Liver (tissue), 9 donors: ENCODE data around the gene ST3GAL2. TPM values are rescaled to one million over a fixed set of nuclear protein-coding genes. Genes with fewer than 3 reads are reported as not detected.
A peak's percentile ranks its signal among the peaks of the same experiment; 100 is the strongest.

Experiments
- DNase-seq: peaks from one replicate; pipeline ENCODE4 v3.0.0-alpha.2; 2017; ENCODE audit warnings: low spot score
- H3K27ac ChIP-seq, 2 donors: one replicate each; pipeline ENCODE4 v1.7.0; 2013; ENCODE audit warnings: inconsistent platforms in 2 of 2, low read length in 2 of 2, control low read depth in 1 of 2, low read depth in 1 of 2, mild to moderate bottlenecking in 1 of 2
- H3K27me3 ChIP-seq, 4 donors: one replicate each; pipeline versions ENCODE4 v1.6.1 to v1.7.0; 2013; ENCODE audit warnings: low read length in 3 of 4, inconsistent platforms in 1 of 4, mild to moderate bottlenecking in 1 of 4, moderate library complexity in 1 of 4; ENCODE audit not compliant: control insufficient read depth in 4 of 4, insufficient read depth in 4 of 4
- H3K36me3 ChIP-seq, 4 donors: one replicate each; pipeline versions ENCODE4 v1.6.1 to v1.7.0; 2013; ENCODE audit warnings: low read length in 3 of 4, mild to moderate bottlenecking in 3 of 4, low read depth in 1 of 4, moderate library complexity in 1 of 4; ENCODE audit not compliant: control insufficient read depth in 4 of 4, insufficient read depth in 3 of 4
- H3K4me1 ChIP-seq, 4 donors: one replicate each; pipeline versions ENCODE4 v1.6.1 to v1.7.0; 2013; ENCODE audit warnings: low read length in 3 of 4, mild to moderate bottlenecking in 3 of 4, moderate library complexity in 1 of 4; ENCODE audit not compliant: control insufficient read depth in 4 of 4, insufficient read depth in 4 of 4
- H3K4me3 ChIP-seq, 3 donors: one replicate each; pipeline versions ENCODE4 v1.6.1 to v1.7.0; 2013; ENCODE audit warnings: low read length in 3 of 3, control low read depth in 1 of 3, low read depth in 1 of 3, mild to moderate bottlenecking in 1 of 3
- H3K9ac ChIP-seq, 2 donors: one replicate each; pipeline ENCODE4 v1.7.0; 2013; ENCODE audit warnings: low read length in 2 of 2, mild to moderate bottlenecking in 2 of 2, moderate library complexity in 2 of 2, control low read depth in 1 of 2, low read depth in 1 of 2
- H3K9me3 ChIP-seq, 4 donors: one replicate each; pipeline versions ENCODE4 v1.6.1 to v1.7.0; 2013; ENCODE audit warnings: low read length in 3 of 4; ENCODE audit not compliant: control insufficient read depth in 4 of 4
- ATF3 ChIP-seq: IDR thresholded peaks from 2 replicates; pipeline ENCODE4 v1.6.1; 2016; ENCODE audit warnings: antibody characterized with exemption
- CTCF ChIP-seq: fragments of 150-350 bp; IDR thresholded peaks from 2 replicates; pipeline ENCODE4 v1.5.1; 2017; ENCODE audit warnings: improper control_type of control experiment, low read depth, low read length; ENCODE audit not compliant: missing input control
- EGR1 ChIP-seq, 2 donors: IDR thresholded peaks; 2 replicates each; pipeline ENCODE4 v1.6.1; 2016 to 2018; ENCODE audit warnings: antibody characterized with exemption in 2 of 2, low read depth in 2 of 2
- FOXA1 ChIP-seq: IDR thresholded peaks from 2 replicates; pipeline ENCODE4 v1.6.1; 2016; ENCODE audit warnings: antibody characterized with exemption
- FOXA2 ChIP-seq: IDR thresholded peaks from 2 replicates; pipeline ENCODE4 v1.6.1; 2016; ENCODE audit warnings: antibody characterized with exemption
- GABPA ChIP-seq, 2 donors: IDR thresholded peaks in 1 of 2; conservative IDR thresholded peaks in 1 of 2; 2 replicates each; pipeline ENCODE4 v1.6.1; 2016; ENCODE audit warnings: antibody characterized with exemption in 2 of 2, mild to moderate bottlenecking in 1 of 2, moderate library complexity in 1 of 2
- HNF4A ChIP-seq, 2 donors: conservative IDR thresholded peaks; 2 replicates each; pipeline ENCODE4 v1.6.1; 2016; ENCODE audit warnings: antibody characterized with exemption in 2 of 2, mild to moderate bottlenecking in 2 of 2
- HNF4G ChIP-seq: IDR thresholded peaks from 2 replicates; pipeline ENCODE4 v1.6.1; 2016; ENCODE audit warnings: antibody characterized with exemption
- JUND ChIP-seq, 2 donors: IDR thresholded peaks; 2 replicates each; pipeline ENCODE4 v1.6.1; 2016; ENCODE audit warnings: antibody characterized with exemption in 2 of 2
- MAX ChIP-seq: IDR thresholded peaks from 2 replicates; pipeline ENCODE4 v1.6.1; 2016; ENCODE audit warnings: antibody characterized with exemption
- RAD21 ChIP-seq, 2 donors: IDR thresholded peaks; 2 replicates each; pipeline ENCODE4 v1.6.1; 2016; ENCODE audit warnings: antibody characterized with exemption in 2 of 2, mild to moderate bottlenecking in 2 of 2
- RXRA ChIP-seq, 2 donors: IDR thresholded peaks; 2 replicates each; pipeline ENCODE4 v1.6.1; 2017 to 2018; ENCODE audit warnings: antibody characterized with exemption in 2 of 2, mild to moderate bottlenecking in 1 of 2
- TAF1 ChIP-seq: conservative IDR thresholded peaks from 2 replicates; pipeline ENCODE4 v1.6.1; 2016; ENCODE audit warnings: antibody characterized with exemption, mild to moderate bottlenecking
- YY1 ChIP-seq: IDR thresholded peaks from 2 replicates; pipeline ENCODE4 v1.6.1; 2016; ENCODE audit warnings: antibody characterized with exemption, mild to moderate bottlenecking
- ZBTB33 ChIP-seq: IDR thresholded peaks from 2 replicates; pipeline ENCODE4 v1.6.1; 2016; ENCODE audit warnings: antibody characterized with exemption
- WGBS: extraction: QIAGEN DNeasy Blood & Tissue Kit; methylation state at CpG from one replicate; pipeline ENCODE4 v1.1.7; 2013; 5-methylcytosine and 5-hydroxymethylcytosine counted together
- polyA plus RNA-seq, 2 donors: library from polyadenylated mRNA; stranded (reverse) in 1 of 2; unstranded in 1 of 2; fragments of 200-250 nt in 1 of 2; fragments of >200 nt in 1 of 2; fragmentation: Nextera tagmentation in 1 of 2; extraction: Ambion mirVana in 1 of 2; gene quantifications; one replicate each; pipeline versions ENCODE4 v1.2.1 to v1.2.3, GENCODE V29; 2013 to 2015
- total RNA-seq, 2 donors: library from RNA; depleted of rRNA; stranded (reverse); fragments of >200 nt; gene quantifications; one replicate each; pipeline ENCODE4 v1.2.3, GENCODE V29; 2014
- donor health status: healthy.
- donor health status: healthy.
- donor health status: healthy.
- donor health status: healthy.
- donor health status: healthy.

ST3GAL2 gene
- total and polyA plus RNA-seq, 4 donors, result 3.9 to 53.1 (median 12.9) TPM

GRCh38 chr16:70428178-70428998 lies 10.5 kb downstream of the ST3GAL2 start (continued):
- TF ChIP-seq GABPA (IDR thresholded peaks at IDR 0.05 in 1 of 2, conservative IDR thresholded peaks at IDR 0.05 in 1 of 2) (no peak), MAX (peak; percentile 90), HNF4G (peak; percentile 62), FOXA2 (peak; percentile 48), JUND (IDR thresholded peaks at IDR 0.05) (peak; percentile 81 to 91)

GRCh38 chr16:70427786-70428177 lies 11.1 kb downstream of the ST3GAL2 start:
- Histone ChIP-seq H3K9me3 (no peaks in the 10 kb centered on the region), H3K4me3 (no peak overlapping the region), H3K36me3 (no peaks in the 10 kb centered on the region), H3K4me1 (peaks cover 26 to 36% (median 29%) of the 10 kb centered on the region in 4 donors), H3K27ac (peak overlapping the region; percentile 72 to 88), H3K9ac (peak overlapping the region in 1 of 2 donors; percentile 51), H3K27me3 (no peaks in the 10 kb centered on the region)
- TF ChIP-seq MAX, result no peak
- WGBS, result 43% methylated on average over 4 of the region's 4 CpGs
- DNase-seq, result no peak

DNA sequence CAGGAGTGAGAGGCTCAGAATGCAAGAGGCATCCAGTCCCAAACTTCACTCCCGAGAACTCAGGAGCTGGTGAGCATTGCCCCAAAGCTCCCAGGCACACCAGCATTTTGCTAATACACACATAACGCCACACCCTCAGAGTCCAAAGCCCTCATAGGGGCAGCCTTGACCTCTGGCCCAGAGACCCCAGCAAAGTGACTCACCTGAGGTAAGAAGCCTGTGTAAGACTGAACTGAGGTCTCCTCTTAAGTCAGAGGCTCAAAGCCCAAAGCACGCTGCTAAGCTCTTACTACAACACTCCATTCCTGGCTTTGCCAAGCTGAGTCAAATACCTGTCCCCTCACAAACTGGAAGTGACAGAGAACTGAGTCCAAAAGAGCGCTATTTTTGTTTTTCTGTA lies 16.4 kb downstream of the ST3GAL2 start:
- H3K9me3 ChIP-seq, result no peaks in the 10 kb centered on the region
- no peaks in the 10 kb centered on the region for H3K36me3 ChIP-seq
- no peak overlapping the region for H3K27ac ChIP-seq
- no peak for DNase-seq
- no peak overlapping the region for H3K9ac ChIP-seq
- H3K27me3 ChIP-seq, result no peaks in the 10 kb centered on the region
- no peak for TF ChIP-seq EGR1 (IDR thresholded peaks at IDR 0.05; ENCODE audit: low read depth in 2 of 2)
- no peak for TF ChIP-seq FOXA2
- no peak for TF ChIP-seq CTCF
- no peak for TF ChIP-seq TAF1
- no peak for TF ChIP-seq FOXA1
- TF ChIP-seq HNF4G, result no peak
- TF ChIP-seq ZBTB33, result no peak
- no peak for TF ChIP-seq RAD21 (IDR thresholded peaks at IDR 0.05)
- TF ChIP-seq GABPA (IDR thresholded peaks at IDR 0.05 in 1 of 2, conservative IDR thresholded peaks at IDR 0.05 in 1 of 2), result no peak
- TF ChIP-seq JUND (IDR thresholded peaks at IDR 0.05), result no peak
- no peak for TF ChIP-seq YY1
- no peak for TF ChIP-seq RXRA (IDR thresholded peaks at IDR 0.05)
- no peak for TF ChIP-seq HNF4A (conservative IDR thresholded peaks at IDR 0.05)
- TF ChIP-seq ATF3, result no peak
- WGBS, result 83% methylated on average over 4 of the region's 4 CpGs
- peaks cover 13 to 43% (median 29%) of the 10 kb centered on the region in 4 donors for H3K4me1 ChIP-seq
- H3K4me3 ChIP-seq, result no peak overlapping the region
